HCT116 (cell line): ENCODE results near the gene ASB1. TPM values are rescaled to one million over a fixed set of nuclear protein-coding genes. Genes with fewer than 3 reads are reported as not detected.

Source experiments
- ATAC-seq: fragments of 200-7000 bp; cut with Tn5 transposase; 2 replicates; pipeline ENCODE4 v1.9.1; 2020; ENCODE audit warnings: mild to moderate bottlenecking, moderate library complexity
- BruUV-seq: library from RNA; stranded (reverse); fragments of 400-500 nt; replicated peaks from 2 replicates; lab custom pipeline; 2021; lab: Mats Ljungman, UMichigan
- CTCF ChIA-PET: fragments of 300-600 bp; sonication (Branson Sonifier 250); formaldehyde crosslinking; loops from one replicate; lab custom pipeline; 2021; ENCODE audit warnings: antibody characterized with exemption; lab: Charles Lee
- POLR2A ChIA-PET: fragments of 300-600, 350-600 bp; sonication (Branson Sonifier 250); formaldehyde crosslinking; loops from one replicate; lab custom pipeline; 2021; ENCODE audit warnings: antibody characterized with exemption; lab: Charles Lee
- RAD21 ChIA-PET, 2 experiments: fragments of 300-600 bp; sonication (Branson Sonifier 250); formaldehyde crosslinking; loops; one replicate each; lab custom pipeline; 2023; ENCODE audit warnings: low total read pairs in 2 of 2; ENCODE audit not compliant: uncharacterized antibody in 2 of 2, unreplicated experiment in 2 of 2, low non-redundant PET in 1 of 2; lab: Charles Lee
- DNase-seq: peaks from one replicate; pipeline ENCODE4 v3.0.0-alpha.2; 2010; ENCODE audit warnings: low read depth, low spot score
- H2AFZ ChIP-seq: fragments of 200-600 bp; shearing (Covaris generic), sonication (generic); 2 replicates; pipeline ENCODE4 v1.6.1; 2017; ENCODE audit warnings: low read depth, mixed run types, mixed read lengths, antibody characterized with exemption, low read length; ENCODE audit not compliant: poor library complexity, severe bottlenecking
- H3K27ac ChIP-seq: 2 replicates; pipeline ENCODE4 v1.5.1; 2012; ENCODE audit warnings: low read depth, low read length
- H3K27me3 ChIP-seq: fragments of 200-600 bp; sonication (generic); 2 replicates; pipeline ENCODE4 v1.6.1; 2016; ENCODE audit warnings: mixed run types, low read length, mixed read lengths; ENCODE audit not compliant: insufficient read depth
- H3K36me3 ChIP-seq, 2 experiments: fragments of 200-500 bp in 1 of 2; fragments of 200-600 bp in 1 of 2; sonication (Bioruptor generic) in 1 of 2; sonication (generic) in 1 of 2; 2 replicates each; pipeline versions ENCODE4 v1.5.1 to v1.6.1; 2014 to 2016; ENCODE audit warnings: low read length in 2 of 2, inconsistent platforms in 1 of 2, mixed read lengths in 1 of 2, mixed run types in 1 of 2; ENCODE audit not compliant: insufficient read depth in 2 of 2, control insufficient read depth in 1 of 2
- H3K4me1 ChIP-seq, 2 experiments: fragments of 200-600 bp in 1 of 2; sonication (generic) in 1 of 2; 2 replicates each; pipeline versions ENCODE4 v1.5.1 to v1.6.1; 2012 to 2017; ENCODE audit warnings: low read length in 2 of 2, inconsistent platforms in 1 of 2, mild to moderate bottlenecking in 1 of 2, mixed read lengths in 1 of 2, mixed run types in 1 of 2, moderate library complexity in 1 of 2; ENCODE audit not compliant: insufficient read depth in 2 of 2, control insufficient read depth in 1 of 2
- H3K4me2 ChIP-seq: fragments of 200-600 bp; sonication (generic); 2 replicates; pipeline ENCODE4 v1.6.1; 2017; ENCODE audit warnings: mixed run types, low read length, mixed read lengths
- H3K4me3 ChIP-seq, 2 experiments: fragments of 200-600 bp in 1 of 2; sonication (generic) in 1 of 2; replicated peaks in 1 of 2; 2 replicates each; pipeline ENCODE4 v1.5.1; 2011 to 2016; ENCODE audit warnings: low read length in 2 of 2, control low read depth in 1 of 2, low read depth in 1 of 2, mild to moderate bottlenecking in 1 of 2, mixed read lengths in 1 of 2, mixed run types in 1 of 2
- H3K79me2 ChIP-seq: fragments of 200-600 bp; sonication (generic); 2 replicates; pipeline ENCODE4 v1.6.1; 2017; ENCODE audit warnings: mild to moderate bottlenecking, mixed run types, low read length, moderate library complexity, mixed read lengths; ENCODE audit not compliant: insufficient read depth
- H3K9ac ChIP-seq: fragments of 200-600 bp; sonication (generic); 2 replicates; pipeline ENCODE4 v1.6.1; 2016; ENCODE audit warnings: low read length, mixed read lengths
- H3K9me2 ChIP-seq: fragments of 200-600 bp; sonication (generic), shearing (Covaris generic); 2 replicates; pipeline ENCODE4 v1.6.1; 2017; ENCODE audit warnings: mixed run types, mild to moderate bottlenecking, moderate library complexity; ENCODE audit not compliant: insufficient read depth
- H3K9me3 ChIP-seq, 2 experiments: fragments of 200-500 bp in 1 of 2; fragments of 200-600 bp in 1 of 2; sonication (Bioruptor generic) in 1 of 2; sonication (generic) in 1 of 2; 2 replicates each; pipeline ENCODE4 v1.6.1; 2014 to 2017; ENCODE audit warnings: low read length in 2 of 2, mixed read lengths in 2 of 2, inconsistent platforms in 1 of 2, low read depth in 1 of 2, mild to moderate bottlenecking in 1 of 2, mixed run types in 1 of 2, moderate library complexity in 1 of 2; ENCODE audit not compliant: control insufficient read depth in 1 of 2, insufficient read depth in 1 of 2
- H4K20me1 ChIP-seq: fragments of 200-600 bp; sonication (generic), shearing (Covaris generic); 2 replicates; pipeline ENCODE4 v1.6.1; 2017; ENCODE audit warnings: mixed run types, mild to moderate bottlenecking, moderate library complexity; ENCODE audit not compliant: insufficient read depth
- CBX3 ChIP-seq: IDR thresholded peaks from 2 replicates; pipeline ENCODE4 v1.6.1; 2012; ENCODE audit warnings: low read depth
- CEBPB ChIP-seq: IDR thresholded peaks from 2 replicates; pipeline ENCODE4 v1.6.1; 2012; ENCODE audit warnings: low read depth
- CTCF ChIP-seq, 3 experiments: fragments of 200-600 bp in 1 of 3; sonication (generic) in 1 of 3; IDR thresholded peaks in 2 of 3; conservative IDR thresholded peaks in 1 of 3; 2 replicates each; pipeline ENCODE4 v1.5.1; 2012 to 2017; ENCODE audit warnings: low read depth in 2 of 3, low read length in 2 of 3, antibody characterized with exemption in 1 of 3, borderline replicate concordance in 1 of 3, control low read depth in 1 of 3, mild to moderate bottlenecking in 1 of 3, mixed read lengths in 1 of 3, mixed run types in 1 of 3, moderate library complexity in 1 of 3; ENCODE audit not compliant: insufficient read depth in 1 of 3
- ELF1 ChIP-seq: IDR thresholded peaks from 2 replicates; pipeline ENCODE4 v1.6.1; 2012; ENCODE audit warnings: low read depth, borderline replicate concordance
- EZH2 ChIP-seq: fragments of 200-600 bp; sonication (generic); IDR thresholded peaks from 2 replicates; pipeline ENCODE4 v1.6.1; 2017; ENCODE audit warnings: antibody characterized with exemption, mixed run types
- JUND ChIP-seq: IDR thresholded peaks from 2 replicates; pipeline ENCODE4 v1.6.1; 2012
- MAX ChIP-seq: IDR thresholded peaks from 2 replicates; pipeline ENCODE4 v1.6.1; 2012
- POLR2AphosphoS5 ChIP-seq: IDR thresholded peaks from 2 replicates; pipeline ENCODE4 v1.6.1; 2011; ENCODE audit warnings: mild to moderate bottlenecking, low read depth, low read length, moderate library complexity
- RAD21 ChIP-seq: IDR thresholded peaks from 2 replicates; pipeline ENCODE4 v1.6.1; 2012; ENCODE audit warnings: low read depth, mild to moderate bottlenecking
- REST ChIP-seq: IDR thresholded peaks from 2 replicates; pipeline ENCODE4 v1.6.1; 2012; ENCODE audit warnings: low read depth
- SIN3A ChIP-seq: IDR thresholded peaks from 2 replicates; pipeline ENCODE4 v1.6.1; 2012; ENCODE audit warnings: low read depth
- SP1 ChIP-seq: IDR thresholded peaks from 2 replicates; pipeline ENCODE4 v1.6.1; 2012; ENCODE audit warnings: low read depth
- ZBTB33 ChIP-seq: IDR thresholded peaks from 2 replicates; pipeline ENCODE4 v1.6.1; 2011; ENCODE audit warnings: mild to moderate bottlenecking, low read length, moderate library complexity; ENCODE audit not compliant: insufficient replicate concordance; ENCODE audit errors: extremely low read depth
- ZFX ChIP-seq: fragments of 450-650 bp; IDR thresholded peaks from 2 replicates; pipeline ENCODE4 v1.6.1; 2017
- ZNF274 ChIP-seq: fragments of 200-500 bp; sonication (Bioruptor generic); IDR thresholded peaks from 2 replicates; pipeline ENCODE4 v1.6.1; 2014; ENCODE audit warnings: mild to moderate bottlenecking, low read depth, low read length, inconsistent platforms
- intact Hi-C: fragments of 100-400 bp; cut with micrococcal nuclease; formaldehyde crosslinking; loops from 2 replicates; pipeline ENCODE4 v1.10.0; 2022
- total RNA-seq: library from RNA; stranded (reverse); gene quantifications from one replicate; pipeline ENCODE4 v1.2.1, GENCODE V29; 2021; ENCODE audit not compliant: unreplicated experiment

The ASB1 gene
- total RNA-seq, 1 experiment from 2014 or later: 43.1 TPM

GRCh38 chr2:238396663-238397062 is 30.1 kb upstream of the ASB1 start:
- POLR2A ChIA-PET: no interaction called here
- H3K27ac ChIP-seq: no peak overlapping the region

GRCh38 chr2:238397356-238397755 is 29.4 kb upstream of the ASB1 start:
- Histone ChIP-seq H3K9ac (no peak overlapping the region), H3K4me3 (no peak overlapping the region), H4K20me1 (no peaks in the 10 kb centered on the region), H3K36me3 (no peaks in the 10 kb centered on the region), H3K27me3 (no peaks in the 10 kb centered on the region), H3K9me2 (no peaks in the 10 kb centered on the region), H3K79me2 (no peaks in the 10 kb centered on the region), H3K27ac (no peak overlapping the region), H3K9me3 (no peaks in the 10 kb centered on the region), H2AFZ (no peak overlapping the region), H3K4me1 (no peaks in the 10 kb centered on the region), H3K4me2 (no peak overlapping the region)
- RAD21 ChIA-PET: no interaction called here
- CTCF ChIA-PET: no interaction called here
- ATAC-seq (no peak), DNase-seq (no peak)
- intact Hi-C loops: no loop called here
- POLR2A ChIA-PET: no interaction called here
- no TSS peak for BruUV-seq
- no peak for TF ChIP-seq CTCF (IDR thresholded peaks at IDR 0.05 in 2 of 3, conservative IDR thresholded peaks at IDR 0.05 in 1 of 3; ENCODE audit: borderline replicate concordance in 1 of 3, insufficient read depth in 1 of 3, low read depth in 2 of 3, low read length in 2 of 3)
- no peak for TF ChIP-seq EZH2
- TF ChIP-seq POLR2AphosphoS5: no peak
- no peak for TF ChIP-seq JUND
- no peak for TF ChIP-seq REST
- TF ChIP-seq MAX: no peak
- TF ChIP-seq SP1: no peak
- TF ChIP-seq CBX3: no peak
- TF ChIP-seq ELF1: no peak
- TF ChIP-seq ZBTB33: no peak
- no peak for TF ChIP-seq RAD21
- no peak for TF ChIP-seq ZFX

More at GRCh38 chr2:238396663-238397062, 30.1 kb upstream of the ASB1 start:
- H3K79me2 ChIP-seq: no peaks in the 10 kb centered on the region
- DNase-seq (no peak), ATAC-seq (no peak)
- RAD21 ChIA-PET: no interaction called here
- no peaks in the 10 kb centered on the region for H3K27me3 ChIP-seq
- no peaks in the 10 kb centered on the region for H3K9me3 ChIP-seq
- H3K4me2 ChIP-seq: no peak overlapping the region
- no peaks in the 10 kb centered on the region for H4K20me1 ChIP-seq
- H3K4me1 ChIP-seq: no peaks in the 10 kb centered on the region
- H3K9ac ChIP-seq: no peak overlapping the region
- BruUV-seq: no TSS peak
- no peak overlapping the region for H3K4me3 ChIP-seq
- H3K9me2 ChIP-seq: no peaks in the 10 kb centered on the region
- CTCF ChIA-PET: no interaction called here
- H2AFZ ChIP-seq: no peak overlapping the region
- TF ChIP-seq JUND (no peak), CEBPB (no peak), ZNF274 (no peak), EZH2 (no peak), SIN3A (no peak)
- intact Hi-C loops: no loop called here
- H3K36me3 ChIP-seq: no peaks in the 10 kb centered on the region
